ENCODE measurements around the gene TECR.
A peak's percentile ranks its signal among the peaks of the same experiment; 100 is the strongest.
"Not testable (repeated sequence)": the region's sequence is repeated elsewhere in the genome, so short reads cannot be mapped to it uniquely, and the experiment has no call there.

TECR gene

GRCh38 chr19:14562660-14563589 is 33.5 kb downstream of the TECR start:
- DNase-seq: no peak

- DNase-seq: no peak
Measured at GRCh38 chr19:14563590-14563926, 34.2 kb downstream of the TECR start.

GRCh38 chr19:14563989-14564651 is 34.7 kb downstream of the TECR start:
- DNase-seq: no peak

- not testable (repeated sequence) for DNase-seq
Measured at GRCh38 chr19:14564652-14565297, 35.4 kb downstream of the TECR start.

GRCh38 chr19:14565298-14565679 is 35.9 kb downstream of the TECR start:
- no peak for DNase-seq

GRCh38 chr19:14565765-14566711 is 36.6 kb downstream of the TECR start:
- DNase-seq: no peak

- no peak for DNase-seq
Measured at GRCh38 chr19:14566712-14567077, 37.3 kb downstream of the TECR start.

GRCh38 chr19:14567079-14567478 is 37.7 kb downstream of the TECR start:
- DNase-seq: no peak

GRCh38 chr19:14570864-14571527 is 41.6 kb downstream of the TECR start:
- DNase-seq: no peak

- DNase-seq: peak; percentile 91
Measured at GRCh38 chr19:14571695-14572490, 42.5 kb downstream of the TECR start, which contains the start of gene NDUFB7. Gene NDUFB7, minus strand, starts transcription at chr19:14572066. Its CDS starts 66 bp downstream, at chr19:14572000.

- DNase-seq: no peak
Measured at GRCh38 chr19:14575428-14575980, 46.1 kb downstream of the TECR start.

GRCh38 chr19:14576363-14576762 is 47.0 kb downstream of the TECR start:
- DNase-seq: no peak

GRCh38 chr19:14577264-14577663 is 47.9 kb downstream of the TECR start:
- DNase-seq: no peak

GRCh38 chr19:14577885-14578427 is 48.6 kb downstream of the TECR start:
- no peak for DNase-seq

- DNase-seq: no peak
Measured at GRCh38 chr19:14580623-14581237, 51.3 kb downstream of the TECR start.

- DNase-seq: no peak
Measured at GRCh38 chr19:14582894-14583340, 53.5 kb downstream of the TECR start, which contains the start of gene CLEC17A. Gene CLEC17A, plus strand, starts transcription at chr19:14583084. Its CDS starts 77 bp downstream, at chr19:14583161.

- not testable (repeated sequence) for DNase-seq
Measured at GRCh38 chr19:14584372-14584771, 55.0 kb downstream of the TECR start.

GRCh38 chr19:14585187-14585586 is 55.8 kb downstream of the TECR start:
- DNase-seq: not testable (repeated sequence)

- not testable (repeated sequence) for DNase-seq
Measured at GRCh38 chr19:14589433-14589832, 60.0 kb downstream of the TECR start.

GRCh38 chr19:14595558-14595957 is 66.2 kb downstream of the TECR start:
- no peak for DNase-seq

Data from kidney glomerular epithelial cell (primary cell).